HS-5 (cell line): ENCODE results near the gene UCP3.
"Not testable (repeated sequence)": the region's sequence is repeated elsewhere in the genome, so short reads cannot be mapped to it uniquely, and the experiment has no call there.

Experiments used
- DNase-seq: peaks from one replicate; pipeline ENCODE4 v3.0.0-alpha.2; 2012; ENCODE audit warnings: low read depth

UCP3 gene

GRCh38 chr11:74000307-74001133 is 8.4 kb downstream of the UCP3 start:
- no peak for DNase-seq

DNA sequence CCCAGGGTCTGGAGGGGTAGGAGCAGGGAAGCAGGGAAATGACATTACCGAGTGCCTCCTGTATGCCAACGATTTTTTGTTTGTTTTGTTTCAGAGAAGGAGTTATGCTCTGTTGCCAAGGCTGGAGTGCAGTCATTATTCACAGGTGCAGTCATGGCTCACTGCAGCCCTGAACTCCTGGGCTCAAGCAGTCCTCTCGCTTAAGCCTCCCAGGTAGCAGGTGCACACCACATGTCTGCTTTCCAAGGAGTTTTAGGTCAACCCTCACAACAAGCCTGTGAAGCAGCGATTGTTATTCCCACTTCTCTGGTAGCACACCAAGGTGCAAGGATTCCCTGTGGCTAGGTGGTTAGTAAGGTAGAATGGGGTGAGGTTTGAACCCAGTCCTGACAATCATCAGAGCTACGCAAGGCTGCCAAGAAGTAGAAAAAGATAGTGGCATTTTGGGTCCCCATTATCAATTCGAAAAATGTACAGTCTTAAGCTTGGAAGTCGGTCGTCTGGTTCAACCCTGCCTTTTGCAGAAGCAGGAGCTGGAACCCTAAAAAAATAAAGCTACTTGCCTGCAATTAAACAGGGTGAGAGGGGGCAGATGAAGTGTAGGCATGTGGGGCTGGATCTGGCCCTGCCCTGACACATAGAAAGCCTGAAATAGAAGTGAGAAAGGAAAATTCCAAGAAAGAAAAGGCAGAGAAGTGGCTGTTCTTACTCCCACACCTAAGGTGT is 9.1 kb downstream of the UCP3 start:
- no peak for DNase-seq

DNA sequence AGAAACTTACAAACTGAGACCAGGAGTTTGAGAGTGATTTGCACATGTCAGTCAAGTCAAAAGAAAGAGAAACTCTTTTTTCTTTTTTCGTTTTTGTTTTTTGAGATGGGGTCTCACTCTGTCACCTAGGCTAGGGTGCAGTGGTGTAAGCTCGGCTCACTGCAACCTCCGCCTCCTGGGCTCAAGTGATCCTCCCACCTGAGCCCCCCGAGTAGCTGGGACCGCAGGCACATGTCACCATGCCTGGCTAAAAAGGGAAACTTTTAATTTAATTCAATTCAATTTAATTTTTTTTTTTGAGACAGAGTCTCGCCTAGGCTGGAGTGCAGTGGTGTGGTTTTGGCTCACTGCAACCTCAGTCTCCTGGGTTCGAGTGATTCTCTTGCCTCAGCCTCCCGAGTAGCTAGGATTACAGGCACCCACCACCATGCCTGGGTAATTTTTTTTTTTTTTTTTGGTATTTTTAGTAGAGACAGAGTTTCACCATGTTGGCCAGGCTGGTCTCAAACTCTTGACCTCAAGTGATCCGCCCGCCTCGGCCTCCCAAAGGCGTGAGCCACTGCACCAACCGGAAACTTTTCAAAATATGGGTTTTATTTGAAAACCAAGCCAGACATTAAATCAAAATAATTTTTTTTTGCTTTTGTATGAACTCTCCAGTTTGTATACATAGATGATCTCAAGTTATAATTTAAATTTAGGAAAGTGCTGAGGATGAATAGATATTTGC is 9.9 kb downstream of the UCP3 start:
- no peak for DNase-seq

DNA sequence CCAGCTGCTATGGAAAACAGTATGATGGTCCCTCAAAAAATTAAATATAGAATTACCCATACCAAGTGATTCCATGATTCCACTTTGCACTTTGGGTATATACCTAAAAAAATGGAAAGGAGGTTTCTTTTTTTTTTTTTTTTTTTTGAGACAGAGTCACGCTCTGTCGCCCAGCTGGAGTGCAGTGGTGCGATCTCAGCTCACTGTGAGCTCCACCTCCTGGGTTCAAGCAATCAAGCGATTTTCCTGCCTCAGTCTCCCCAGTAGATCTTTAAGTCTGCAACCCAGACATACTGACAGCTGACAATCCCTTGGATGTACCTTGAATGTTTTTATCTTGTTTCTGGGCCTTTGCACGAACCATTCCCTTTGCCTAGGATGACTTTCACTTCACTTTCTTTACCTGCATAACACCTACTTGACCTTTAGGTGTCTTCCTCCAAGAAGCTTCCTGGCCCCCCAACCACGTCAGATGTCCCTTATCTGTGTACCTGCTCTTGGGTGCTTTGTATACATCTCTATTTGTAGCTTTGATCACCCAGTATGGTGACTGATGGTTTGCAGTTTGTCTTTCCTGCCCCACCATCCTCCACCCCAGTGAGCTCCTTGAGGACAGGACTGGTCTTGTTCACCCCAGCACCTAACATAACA is 11.6 kb downstream of the UCP3 start:
- no peak for DNase-seq

- no peak for DNase-seq
Observed at GRCh38 chr11:73996161-73996747, 12.6 kb downstream of the UCP3 start.

- no peak for DNase-seq
Observed at GRCh38 chr11:73995731-73996130, 13.2 kb downstream of the UCP3 start.

DNA sequence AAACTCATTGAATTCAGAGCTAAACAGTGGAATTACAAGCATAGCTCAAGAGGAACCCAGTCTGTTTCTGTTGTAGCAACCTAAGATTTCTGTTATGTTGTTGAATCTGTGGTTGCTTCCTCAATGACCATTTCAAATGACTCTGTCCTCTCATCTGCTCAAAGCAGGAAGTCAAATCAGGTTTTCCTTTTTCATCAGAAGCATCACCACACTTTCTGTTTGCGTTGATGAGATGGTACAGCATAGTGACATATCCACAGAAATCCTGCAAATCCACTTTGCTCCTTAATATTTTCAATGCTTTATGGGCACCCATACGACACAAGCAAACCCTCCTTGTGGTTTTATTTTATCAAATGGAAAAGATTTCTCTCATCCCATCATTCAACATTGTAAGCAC is 13.6 kb downstream of the UCP3 start:
- no peak for DNase-seq

GRCh38 chr11:73991471-73992006 is 17.3 kb downstream of the UCP3 start:
- DNase-seq, result no peak

GRCh38 chr11:73990730-73991129 is 18.2 kb downstream of the UCP3 start:
- no peak for DNase-seq

DNA sequence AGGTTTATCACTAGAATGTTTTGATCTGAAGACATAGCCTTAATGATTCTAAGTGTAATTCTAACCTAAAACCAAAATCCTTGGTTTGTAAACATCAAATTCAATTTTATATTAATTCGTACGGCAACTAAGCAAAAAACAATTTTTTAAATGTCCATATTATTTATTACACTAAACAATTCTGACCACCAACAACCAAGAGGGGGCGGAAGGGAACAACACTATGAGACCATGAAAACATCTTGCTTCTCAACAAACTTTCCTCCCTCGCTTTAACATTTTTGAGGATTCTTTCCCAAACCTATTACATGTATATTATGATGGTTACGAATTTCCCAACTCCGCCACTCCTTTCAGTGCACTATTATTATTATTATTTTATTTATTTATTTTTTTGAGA is 19.7 kb downstream of the UCP3 start:
- DNase-seq, result no peak

DNA sequence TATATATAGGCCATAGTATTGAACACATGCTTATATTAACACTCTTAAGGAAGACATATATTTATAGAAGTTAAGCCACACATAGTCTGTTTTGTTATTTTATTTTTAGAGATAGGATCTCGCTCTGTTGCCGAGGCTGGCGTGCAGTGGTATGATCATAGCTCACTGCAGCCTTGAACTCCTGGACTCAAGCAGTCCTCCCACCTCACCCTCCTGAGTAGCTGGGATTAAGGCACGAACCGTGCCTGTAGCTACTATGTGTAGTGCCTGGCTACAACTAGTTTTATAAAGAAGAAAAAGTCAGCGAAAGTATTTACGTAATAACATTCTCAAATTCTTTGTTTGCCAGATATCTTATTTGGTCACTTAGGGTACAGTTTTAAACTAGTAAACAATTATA is 20.7 kb downstream of the UCP3 start:
- no peak for DNase-seq

DNA sequence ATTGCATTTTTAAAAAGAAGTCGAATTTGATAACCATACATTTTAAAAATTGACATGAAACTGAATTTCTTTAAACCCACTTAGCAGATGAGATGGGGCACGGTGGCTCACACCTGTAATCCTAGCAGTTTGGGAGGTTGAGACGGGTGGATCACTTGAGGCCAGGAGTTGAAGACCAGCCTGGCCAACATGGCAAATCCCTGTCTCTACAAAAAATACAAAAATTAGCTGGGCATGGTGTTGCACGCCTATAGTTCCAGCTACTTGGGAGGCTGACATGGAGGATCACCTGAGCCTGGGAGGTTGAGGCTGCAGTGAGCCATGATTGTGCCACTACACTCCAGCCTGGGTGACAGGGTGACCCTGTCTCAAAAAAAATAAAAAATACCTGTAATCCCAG is 23.2 kb downstream of the UCP3 start:
- DNase-seq, result not testable (repeated sequence)

DNA sequence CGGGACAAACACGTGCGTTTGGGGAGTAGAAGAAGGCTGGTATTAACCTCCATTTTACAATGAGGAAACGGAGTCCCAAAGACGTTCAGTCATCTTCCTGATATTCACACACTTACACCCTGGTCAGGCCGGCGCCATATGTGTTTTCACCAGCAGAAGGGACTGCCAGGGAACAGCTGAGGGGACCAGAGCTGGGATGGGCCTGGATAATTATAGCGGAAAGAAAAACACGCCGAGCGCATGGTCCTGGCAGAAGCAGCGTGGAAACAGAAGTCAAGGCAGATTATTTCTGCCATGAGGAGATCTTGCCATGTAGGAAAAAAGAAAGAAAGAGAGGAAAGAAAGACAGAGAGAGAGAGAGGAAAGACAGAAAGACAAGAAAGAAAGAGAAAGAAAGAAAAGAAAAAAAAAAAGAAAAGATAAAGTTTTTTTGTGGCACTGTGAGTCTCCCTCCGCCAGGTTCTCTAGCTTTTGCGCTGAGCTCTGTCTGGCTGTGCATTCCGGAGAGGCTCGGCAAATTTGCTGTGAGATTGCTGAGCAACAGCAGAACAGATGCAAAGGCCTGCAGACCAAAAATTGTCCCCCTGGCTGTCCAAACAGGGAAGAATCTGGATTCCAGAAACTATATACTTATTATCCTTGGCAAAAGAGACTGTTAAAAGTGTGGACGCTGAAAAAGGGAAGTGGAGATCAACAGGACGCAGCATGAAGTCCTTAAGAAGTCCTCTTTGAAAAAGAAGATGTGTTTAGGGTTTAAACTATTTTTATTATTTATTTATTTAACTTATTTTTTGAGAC is 24.9 kb downstream of the UCP3 start:
- no peak for DNase-seq

DNA sequence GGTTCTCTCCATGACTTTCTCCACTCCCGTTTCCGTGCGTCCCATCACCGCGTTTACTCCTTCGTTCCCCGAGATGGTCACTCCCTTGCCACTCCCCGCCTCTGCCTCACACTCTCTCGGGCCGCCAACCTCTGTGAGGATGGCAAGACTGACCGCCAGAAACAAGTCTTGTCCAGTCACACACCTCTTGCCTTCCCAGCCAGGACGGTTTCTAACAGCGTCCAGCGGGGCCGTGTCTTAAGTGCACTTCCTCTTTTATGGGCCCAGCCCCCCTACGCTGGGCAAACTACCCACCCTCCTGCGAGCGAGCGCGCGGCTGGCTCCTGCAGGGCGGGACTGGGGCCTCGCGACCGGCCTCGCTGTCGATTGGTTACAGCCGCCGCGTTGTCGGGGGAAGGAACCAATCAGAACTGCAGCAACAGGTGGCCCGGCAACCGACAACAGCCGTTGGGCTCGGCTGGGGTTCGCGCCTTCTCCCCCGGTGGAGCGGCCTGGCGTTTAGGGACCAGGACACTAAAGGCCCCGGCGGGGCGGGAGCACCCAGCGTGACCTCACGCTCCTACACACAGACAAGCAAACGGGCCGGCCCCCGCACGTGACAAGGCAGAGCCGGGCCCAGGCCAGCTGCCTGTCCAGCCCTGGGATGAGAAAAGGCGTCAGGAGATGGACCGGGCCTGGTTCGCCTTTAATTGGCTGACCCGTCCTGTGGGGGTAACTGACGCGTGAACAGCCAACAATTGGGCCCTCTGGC is 25.7 kb downstream of the UCP3 start:
- DNase-seq, result peak; percentile 60

GRCh38 chr11:73982595-73982989 is 26.3 kb downstream of the UCP3 start, which contains the start of gene UCP2:
Gene UCP2 (minus strand): TSS chr11:73982843. CDS start chr11:73978378, 4,465 bp downstream.
- DNase-seq, result no peak

- no peak for DNase-seq
Observed at GRCh38 chr11:73981051-73981805, 27.7 kb downstream of the UCP3 start.

- DNase-seq, result no peak
Observed at GRCh38 chr11:73980001-73980961, 28.6 kb downstream of the UCP3 start.

DNA sequence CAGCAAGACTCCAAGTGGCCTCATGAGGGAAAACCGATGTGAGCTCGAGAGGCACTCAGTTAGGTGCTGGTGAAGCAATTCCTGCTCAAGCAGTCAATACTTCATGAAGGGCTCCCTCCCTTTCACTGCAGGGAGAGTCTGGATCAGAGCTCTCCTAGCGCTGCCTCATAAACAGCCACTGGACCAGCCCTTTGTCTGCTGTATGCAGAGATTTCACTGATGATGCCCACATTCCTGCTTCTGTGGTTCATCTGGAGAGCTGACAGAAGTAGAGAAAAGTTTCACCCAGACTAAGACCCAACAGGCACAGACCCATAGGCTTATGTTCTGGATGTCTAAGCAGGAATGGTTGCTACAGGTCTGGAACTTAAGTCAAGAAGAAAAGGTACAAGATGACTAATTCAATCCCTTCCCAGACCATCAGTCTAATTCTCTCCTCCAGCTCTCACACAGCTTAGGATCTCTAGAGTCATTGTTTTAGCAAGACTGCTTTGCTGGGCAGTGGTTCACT is 30.3 kb downstream of the UCP3 start:
- no peak for DNase-seq
